Large intestine (tissue), 3 donors: ENCODE results near the gene CHRNB4. TPM values are rescaled to one million over a fixed set of nuclear protein-coding genes. Genes with fewer than 3 reads are reported as not detected.

Experiments used
- DNase-seq, 2 donors: peaks; one replicate each; pipeline versions ENCODE4 v3.0.0 to v3.0.0-alpha.2; 2013
- H3K27ac ChIP-seq: one replicate; pipeline ENCODE4 v1.5.1; 2013; ENCODE audit warnings: low read length
- H3K27me3 ChIP-seq: 2 replicates; pipeline ENCODE4 v1.6.1; 2013; ENCODE audit warnings: low read length; ENCODE audit not compliant: control insufficient read depth, insufficient read depth
- H3K36me3 ChIP-seq: 2 replicates; pipeline ENCODE4 v1.6.1; 2013; ENCODE audit warnings: low read length; ENCODE audit not compliant: control insufficient read depth, insufficient read depth
- H3K4me1 ChIP-seq: one replicate; pipeline ENCODE4 v1.6.1; 2013; ENCODE audit warnings: low read length; ENCODE audit not compliant: control insufficient read depth, insufficient read depth
- H3K4me3 ChIP-seq: one replicate; pipeline ENCODE4 v1.5.1; 2013; ENCODE audit warnings: low read length
- H3K9me3 ChIP-seq: one replicate; pipeline ENCODE4 v1.6.1; 2013; ENCODE audit warnings: mild to moderate bottlenecking, low read depth, low read length, moderate library complexity; ENCODE audit not compliant: control insufficient read depth
- WGBS: methylation state at CpG from one replicate; pipeline ENCODE4 v1.1.5; 2013; ENCODE audit warnings: low lambda C conversion rate; ENCODE audit not compliant: insufficient coverage; 5-methylcytosine and 5-hydroxymethylcytosine counted together
- polyA plus RNA-seq: library from polyadenylated mRNA; unstranded; fragments of 120-200 nt; gene quantifications from one replicate; pipeline ENCODE4 v1.2.1, GENCODE V29; 2013

The CHRNB4 gene
- polyA plus RNA-seq, 1 donor: 4.3 TPM

GRCh38 chr15:78630886-78631633 lies 9.9 kb downstream of the CHRNB4 start:
- no CpG with 5 or more reads among the region's 9 CpGs for WGBS
- no peaks in the 10 kb centered on the region for H3K4me1 ChIP-seq
- no peak overlapping the region for H3K27ac ChIP-seq
- H3K27me3 ChIP-seq: peaks cover 4% of the 10 kb centered on the region
- H3K4me3 ChIP-seq: no peak overlapping the region
- DNase-seq: no peak
- H3K36me3 ChIP-seq: no peaks in the 10 kb centered on the region
- peaks cover 3% of the 10 kb centered on the region for H3K9me3 ChIP-seq

GRCh38 chr15:78629716-78630065 lies 11.3 kb downstream of the CHRNB4 start:
- no peak for DNase-seq
- WGBS: no CpG with 5 or more reads among the region's 12 CpGs

GRCh38 chr15:78629031-78629715 lies 11.8 kb downstream of the CHRNB4 start:
- H3K4me1 ChIP-seq: no peaks in the 10 kb centered on the region
- WGBS: no CpG with 5 or more reads among the region's 29 CpGs
- H3K27ac ChIP-seq: no peak overlapping the region
- no peaks in the 10 kb centered on the region for H3K36me3 ChIP-seq
- no peak for DNase-seq
- H3K27me3 ChIP-seq: peaks cover 6% of the 10 kb centered on the region
- H3K9me3 ChIP-seq: peaks cover 3% of the 10 kb centered on the region
- no peak overlapping the region for H3K4me3 ChIP-seq

More at GRCh38 chr15:78629716-78630065, 11.3 kb downstream of the CHRNB4 start:
- Histone ChIP-seq H3K27ac (no peak overlapping the region), H3K4me1 (no peaks in the 10 kb centered on the region), H3K36me3 (no peaks in the 10 kb centered on the region), H3K27me3 (peaks cover 6% of the 10 kb centered on the region), H3K9me3 (peaks cover 3% of the 10 kb centered on the region), H3K4me3 (no peak overlapping the region)

GRCh38 chr15:78628227-78628626 lies 12.8 kb downstream of the CHRNB4 start:
- no peak for DNase-seq
- Histone ChIP-seq H3K27me3 (peaks cover 14% of the 10 kb centered on the region), H3K4me1 (no peaks in the 10 kb centered on the region), H3K36me3 (no peaks in the 10 kb centered on the region), H3K27ac (no peak overlapping the region), H3K4me3 (no peak overlapping the region), H3K9me3 (peaks cover 3% of the 10 kb centered on the region)
- 72% methylated on average over 4 of the region's 6 CpGs for WGBS

- DNase-seq: no peak
- Histone ChIP-seq H3K4me3 (no peak overlapping the region), H3K36me3 (no peaks in the 10 kb centered on the region), H3K27me3 (peaks cover 15% of the 10 kb centered on the region), H3K4me1 (no peaks in the 10 kb centered on the region), H3K9me3 (no peaks in the 10 kb centered on the region), H3K27ac (no peak overlapping the region)
- 90% methylated on average over 2 of the region's 8 CpGs for WGBS
These were observed 13.7 kb downstream of the CHRNB4 start for GRCh38 chr15:78627348-78627747.

GRCh38 chr15:78626381-78626995 lies 14.5 kb downstream of the CHRNB4 start:
- no peak overlapping the region for H3K4me3 ChIP-seq
- H3K27ac ChIP-seq: no peak overlapping the region
- WGBS: no CpG with 5 or more reads among the region's 6 CpGs
- H3K27me3 ChIP-seq: peaks cover 24% of the 10 kb centered on the region
- H3K9me3 ChIP-seq: no peaks in the 10 kb centered on the region
- DNase-seq: no peak
- H3K36me3 ChIP-seq: no peaks in the 10 kb centered on the region
- no peaks in the 10 kb centered on the region for H3K4me1 ChIP-seq

- Histone ChIP-seq H3K36me3 (no peaks in the 10 kb centered on the region), H3K9me3 (no peaks in the 10 kb centered on the region), H3K27ac (no peak overlapping the region), H3K27me3 (peaks cover 31% of the 10 kb centered on the region), H3K4me1 (no peaks in the 10 kb centered on the region), H3K4me3 (no peak overlapping the region)
- DNase-seq: no peak
- whole genome bisulfite sequencing: no CpG with 5 or more reads among the region's 12 CpGs
These were observed 15.3 kb downstream of the CHRNB4 start for GRCh38 chr15:78625606-78626280.

- 100% methylated on average over 1 of the region's 17 CpGs for WGBS
- H3K27me3 ChIP-seq: peaks cover 38% of the 10 kb centered on the region
- H3K9me3 ChIP-seq: no peaks in the 10 kb centered on the region
- H3K27ac ChIP-seq: no peak overlapping the region
- no peak for DNase-seq
- no peaks in the 10 kb centered on the region for H3K4me1 ChIP-seq
- no peak overlapping the region for H3K4me3 ChIP-seq
- no peaks in the 10 kb centered on the region for H3K36me3 ChIP-seq
These were observed 16.1 kb downstream of the CHRNB4 start for GRCh38 chr15:78624651-78625590.

- WGBS: 100% methylated on average over 1 of the region's 7 CpGs
- Histone ChIP-seq H3K9me3 (no peaks in the 10 kb centered on the region), H3K27me3 (peaks cover 48% of the 10 kb centered on the region), H3K27ac (no peak overlapping the region), H3K4me3 (no peak overlapping the region), H3K4me1 (no peaks in the 10 kb centered on the region), H3K36me3 (no peaks in the 10 kb centered on the region)
- DNase-seq: no peak
These were observed 17.1 kb downstream of the CHRNB4 start for GRCh38 chr15:78623786-78624497.
